Transverse colon (tissue), 4 donors: ENCODE results near the gene ULK4.

Experiments used
- CTCF ChIP-seq, 5 experiments: fragments of 200-600 bp in 3 of 5; fragments of 450-650 bp in 2 of 5; sonication (generic) in 3 of 5; IDR thresholded peaks; 1 replicate in 2 of 5; 2 replicates in 3 of 5; pipeline ENCODE4 v1.5.1; 2016 to 2017; ENCODE audit warnings: antibody characterized with exemption in 5 of 5, inconsistent platforms in 3 of 5, mild to moderate bottlenecking in 2 of 5, moderate library complexity in 1 of 5
- POLR2A ChIP-seq: fragments of 450-650 bp; IDR thresholded peaks from one replicate; pipeline ENCODE4 v1.6.1; 2016; ENCODE audit warnings: antibody characterized with exemption, mild to moderate bottlenecking, moderate library complexity
- POLR2AphosphoS5 ChIP-seq, 3 donors: sonication (generic); formaldehyde crosslinking; IDR thresholded peaks; one replicate each; pipeline ENCODE4 v1.6.1; 2016; ENCODE audit warnings: antibody characterized with exemption in 3 of 3

- TF ChIP-seq CTCF (IDR thresholded peaks at IDR 0.05) = no peak
- no peak for TF ChIP-seq POLR2A
- TF ChIP-seq POLR2AphosphoS5 (IDR thresholded peaks at IDR 0.05) = no peak
Measured at GRCh38 chr3:41746215-41746614, 215.7 kb downstream of the ULK4 start.
